ENCODE measurements around the gene GPR160. TPM values are rescaled to one million over a fixed set of nuclear protein-coding genes. Genes with fewer than 3 reads are reported as not detected.

Gene GPR160
- total RNA-seq, 4 donors from 2014 or later, result 1.7 to 17.7 (median 3.7) TPM

DNA sequence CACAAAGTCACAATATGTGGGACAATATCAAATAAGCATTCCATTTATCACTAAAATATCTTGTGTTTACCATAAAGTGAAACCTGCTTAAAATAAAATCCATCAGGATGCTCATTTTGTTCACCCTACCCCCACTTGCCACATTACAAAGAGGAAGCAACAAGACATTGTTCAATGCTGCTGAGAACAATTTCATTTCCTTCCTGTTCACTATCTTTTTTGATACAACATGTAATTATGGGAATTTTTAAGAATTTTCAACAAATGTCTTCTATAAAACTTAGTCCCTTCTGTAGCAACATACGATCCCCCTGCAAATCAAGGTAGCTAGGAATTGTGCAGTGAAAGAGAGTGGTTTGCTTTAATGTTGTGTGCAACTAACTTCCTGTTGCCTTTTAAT, 34.9 kb upstream of the GPR160 start:
- Histone ChIP-seq H3K27me3 (no peaks in the 10 kb centered on the region), H3K27ac (no peak overlapping the region), H3K9me3 (no peaks in the 10 kb centered on the region), H3K36me3 (peaks cover 0 to 20% (median 0%) of the 10 kb centered on the region in 3 donors), H3K4me3 (peak overlapping the region in 1 of 4 donors; percentile 11), H3K4me1 (peaks cover 0 to 6% (median 0%) of the 10 kb centered on the region in 4 donors)
- 57 to 62% methylated on average over 1 of the region's 1 CpG for WGBS, 2 donors
- TF ChIP-seq POLR2A (IDR thresholded peaks at IDR 0.05) (no peak), EP300 (IDR thresholded peaks at IDR 0.05) (peak in 1 of 2 donors; percentile 26)
- no peak for DNase-seq (ENCODE audit: low spot score in 2 of 2)

- Histone ChIP-seq H3K27ac (no peak overlapping the region), H3K4me1 (peaks cover 0 to 6% (median 0%) of the 10 kb centered on the region in 4 donors), H3K9me3 (no peaks in the 10 kb centered on the region), H3K36me3 (peaks cover 0 to 12% (median 0%) of the 10 kb centered on the region in 3 donors), H3K4me3 (no peak overlapping the region), H3K27me3 (no peaks in the 10 kb centered on the region)
- DNase-seq (ENCODE audit: low spot score in 2 of 2), result no peak
- TF ChIP-seq EP300 (IDR thresholded peaks at IDR 0.05) (no peak), CTCF (IDR thresholded peaks at IDR 0.05) (no peak), POLR2A (IDR thresholded peaks at IDR 0.05) (no peak)
- 56 to 65% methylated on average over 2 of the region's 2 CpGs for WGBS, 2 donors
These were observed 33.9 kb upstream of the GPR160 start for GRCh38 chr3:170003881-170004356.

- H3K4me1 ChIP-seq, result peaks cover 0 to 6% (median 0%) of the 10 kb centered on the region in 4 donors
- H3K27ac ChIP-seq, result no peak overlapping the region
- DNase-seq (ENCODE audit: low spot score in 2 of 2), result peak in 1 of 2 donors; percentile 8
- H3K36me3 ChIP-seq, result no peaks in the 10 kb centered on the region
- no peak overlapping the region for H3K4me3 ChIP-seq
- 63 to 71% methylated on average over 7 of the region's 7 CpGs for WGBS, 2 donors
- TF ChIP-seq POLR2A (IDR thresholded peaks at IDR 0.05) (no peak), CTCF (IDR thresholded peaks at IDR 0.05) (no peak), EP300 (IDR thresholded peaks at IDR 0.05) (no peak)
- no peaks in the 10 kb centered on the region for H3K9me3 ChIP-seq
- H3K27me3 ChIP-seq, result no peaks in the 10 kb centered on the region
These were observed 30.6 kb upstream of the GPR160 start for GRCh38 chr3:170007031-170007663.

- no peak for DNase-seq (ENCODE audit: low spot score in 2 of 2)
- Histone ChIP-seq H3K4me1 (no peaks in the 10 kb centered on the region), H3K36me3 (no peaks in the 10 kb centered on the region), H3K4me3 (no peak overlapping the region), H3K27me3 (no peaks in the 10 kb centered on the region), H3K9me3 (no peaks in the 10 kb centered on the region), H3K27ac (no peak overlapping the region)
- TF ChIP-seq CTCF (IDR thresholded peaks at IDR 0.05), result no peak
- TF ChIP-seq EP300 (IDR thresholded peaks at IDR 0.05), result no peak
- no peak for TF ChIP-seq POLR2A (IDR thresholded peaks at IDR 0.05)
- WGBS, 2 donors, result 92 to 93% methylated on average over 4 of the region's 4 CpGs
These were observed 27.3 kb upstream of the GPR160 start for GRCh38 chr3:170010498-170010897.

DNA sequence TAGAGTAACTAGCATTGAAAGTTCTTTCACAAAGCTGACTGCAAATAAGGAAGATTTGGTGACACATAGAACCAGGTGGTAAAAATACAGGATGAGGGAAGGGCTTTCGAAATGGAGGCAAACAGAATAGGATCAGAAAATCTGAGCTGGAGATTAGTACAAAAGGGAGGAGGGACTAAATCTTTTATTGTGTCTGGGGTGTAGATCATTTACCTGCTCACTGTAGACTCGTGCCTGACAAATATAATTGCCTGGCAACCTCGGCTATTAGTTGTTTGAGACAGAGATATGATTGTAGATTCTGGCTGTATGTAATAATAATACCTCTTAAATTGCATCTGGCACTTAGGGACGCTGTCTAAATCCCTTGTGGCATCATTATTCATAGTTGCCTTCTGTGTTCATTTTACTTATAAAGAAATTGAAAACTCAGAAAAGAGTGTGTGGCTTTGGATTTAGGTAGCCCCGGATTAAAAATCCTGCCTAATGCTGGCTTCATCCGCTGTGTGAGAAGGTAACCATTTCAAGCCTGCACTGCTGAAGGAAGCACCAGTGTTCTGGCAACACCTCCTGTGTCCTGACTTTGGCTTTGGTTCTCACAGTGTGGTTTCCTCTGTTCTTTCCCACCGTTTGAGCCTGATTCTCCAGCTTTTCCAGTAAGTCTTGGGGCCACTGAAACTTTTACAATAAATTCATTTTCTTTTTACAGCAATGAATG, 25.0 kb upstream of the GPR160 start:
- Histone ChIP-seq H3K9me3 (no peaks in the 10 kb centered on the region), H3K36me3 (no peaks in the 10 kb centered on the region), H3K4me3 (no peak overlapping the region), H3K4me1 (no peaks in the 10 kb centered on the region), H3K27me3 (no peaks in the 10 kb centered on the region), H3K27ac (no peak overlapping the region)
- no peak for DNase-seq (ENCODE audit: low spot score in 2 of 2)
- WGBS, 2 donors, result 55 to 57% methylated on average over 7 of the region's 7 CpGs
- TF ChIP-seq POLR2A (IDR thresholded peaks at IDR 0.05) (no peak), CTCF (IDR thresholded peaks at IDR 0.05) (no peak), EP300 (IDR thresholded peaks at IDR 0.05) (no peak)

All from tibial nerve (tissue), 4 donors.